ENCODE data around the gene RLN3.

Gene RLN3

GRCh38 chr19:14027856-14028450 is at the start of gene RLN3:
RLN3 (plus strand) TSS chr19:14028148; CDS start chr19:14028205, 57 bp downstream.
- DNase-seq = no peak

GRCh38 chr19:13978351-13979243 is 49.4 kb upstream of the RLN3 start:
- DNase-seq = no peak

GRCh38 chr19:13979244-13979615 is 48.7 kb upstream of the RLN3 start:
- no peak for DNase-seq

GRCh38 chr19:13979686-13980085 is 48.3 kb upstream of the RLN3 start:
- no peak for DNase-seq

GRCh38 chr19:13980340-13980739 is 47.6 kb upstream of the RLN3 start:
- no peak for DNase-seq

- no peak for DNase-seq
These were observed 46.9 kb upstream of the RLN3 start for GRCh38 chr19:13981021-13981420.

- no peak for DNase-seq
These were observed 46.5 kb upstream of the RLN3 start for GRCh38 chr19:13981467-13981866.

- DNase-seq = no peak
These were observed 45.9 kb upstream of the RLN3 start for GRCh38 chr19:13981988-13982501.

GRCh38 chr19:13982773-13983172 is 45.2 kb upstream of the RLN3 start:
- no peak for DNase-seq

- peak in 1 of 2 experiments; percentile 28 for DNase-seq
These were observed 44.6 kb upstream of the RLN3 start for GRCh38 chr19:13983213-13983889.

- no peak for DNase-seq
These were observed 43.8 kb upstream of the RLN3 start for GRCh38 chr19:13984186-13984585.

GRCh38 chr19:13984875-13985741 is 42.8 kb upstream of the RLN3 start:
- DNase-seq = no peak

GRCh38 chr19:13985771-13986347 is 42.1 kb upstream of the RLN3 start:
- no peak for DNase-seq

- DNase-seq = peak; percentile 98
These were observed 41.5 kb upstream of the RLN3 start for GRCh38 chr19:13986348-13986904.

- no peak for DNase-seq
These were observed 40.7 kb upstream of the RLN3 start for GRCh38 chr19:13987101-13987890.

GRCh38 chr19:13989487-13989886 is 38.5 kb upstream of the RLN3 start:
- DNase-seq = no peak

- DNase-seq = no peak
These were observed 37.9 kb upstream of the RLN3 start for GRCh38 chr19:13990085-13990484.

- DNase-seq = no peak
These were observed 35.9 kb upstream of the RLN3 start for GRCh38 chr19:13992025-13992424.

GRCh38 chr19:13993590-13994300 is 34.2 kb upstream of the RLN3 start:
- no peak for DNase-seq

- DNase-seq = no peak
These were observed 32.8 kb upstream of the RLN3 start for GRCh38 chr19:13995017-13995728.

All from activated CD4-positive, alpha-beta T cell treated with anti-CD3 and anti-CD28 coated beads, Interleukin-2, amount 50 U/mL, for 4 hours (primary cell).